Right ventricle myocardium superior (tissue), 1 donor: ENCODE data around the gene RFX5. TPM values are rescaled to one million over a fixed set of nuclear protein-coding genes. Genes with fewer than 3 reads are reported as not detected.

Experiments used
- ATAC-seq: fragments of 200-7000 bp; cut with Tn5 transposase; one replicate; pipeline ENCODE4 v1.9.1; 2020; ENCODE audit warnings: mild to moderate bottlenecking; ENCODE audit not compliant: poor library complexity
- DNase-seq: peaks from one replicate; pipeline ENCODE4 v3.0.0-alpha.2; 2020
- intact Hi-C: fragments of 100-400 bp; cut with DNase I; formaldehyde crosslinking; loops from one replicate; pipeline ENCODE4 v1.11.2; 2022
- total RNA-seq: library from RNA; stranded (reverse); fragmentation: NEBNext Ultra II Directional; extraction: Animal tissue kit (Norgen Biotek cat#: 25700); gene quantifications from one replicate; pipeline ENCODE4 v1.2.1, GENCODE V29; 2021
- donor health status: DM: no; HTN: yes; CAD: no; lungs with severe emphysema.

Gene RFX5
- total RNA-seq, 1 donor from 2014 or later, result 16.3 TPM

- DNase-seq (no peak), ATAC-seq (no peak)
- intact Hi-C loops, result no loop called here
These were observed 54.0 kb downstream of the RFX5 start for GRCh38 chr1:151293093-151293492.

GRCh38 chr1:151292207-151293030 lies 54.6 kb downstream of the RFX5 start:
- intact Hi-C loops, result no loop called here
- ATAC-seq, result no peak
- no peak for DNase-seq

- intact Hi-C loops, result no loop called here
- DNase-seq (no peak), ATAC-seq (no peak)
These were observed 56.2 kb downstream of the RFX5 start for GRCh38 chr1:151290709-151291303.

Other genes with a start within 250 kb of the RFX5 start
- gene SEMA6C, start 200.6 kb downstream of the RFX5 start, total RNA-seq, result 56.6 TPM
- 1.5 TPM for gene TNFAIP8L2, start 190.6 kb downstream of the RFX5 start, total RNA-seq
- gene LYSMD1, start 181.3 kb downstream of the RFX5 start, total RNA-seq, result 10.7 TPM
- gene SCNM1, start 181.1 kb downstream of the RFX5 start, total RNA-seq, result 17.5 TPM
- not detected for gene TMOD4, start 171.3 kb downstream of the RFX5 start, total RNA-seq
- 37.5 TPM for gene VPS72, start 157.1 kb downstream of the RFX5 start, total RNA-seq
- gene PIP5K1A, start 148.7 kb downstream of the RFX5 start, total RNA-seq, result 33.5 TPM
- gene PSMD4, start 92.5 kb downstream of the RFX5 start, total RNA-seq, result 138 TPM
- gene ZNF687, start 65.0 kb downstream of the RFX5 start, total RNA-seq, result 12.4 TPM
- 41.0 TPM for gene PI4KB, start 19.8 kb downstream of the RFX5 start, total RNA-seq
- gene SELENBP1, start 25.5 kb upstream of the RFX5 start, total RNA-seq, result 119 TPM
- 177 TPM for gene PSMB4, start 52.3 kb upstream of the RFX5 start, total RNA-seq
- 42.0 TPM for gene POGZ, start 112.2 kb upstream of the RFX5 start, total RNA-seq
- 0.27 TPM for gene CGN, start 164.1 kb upstream of the RFX5 start, total RNA-seq
- 3.4 TPM for gene TUFT1, start 193.1 kb upstream of the RFX5 start, total RNA-seq